PC-3 (cell line): ENCODE measurements around the gene ZNF319.

ENCODE experiments used
- CTCF ChIP-seq: fragments of 300-600 bp; sonication (generic); conservative IDR thresholded peaks from 2 replicates; pipeline ENCODE4 v1.5.1; 2017; ENCODE audit warnings: antibody characterized with exemption, low read depth, mild to moderate bottlenecking, low read length
- EZH2 ChIP-seq: fragments of 300-600 bp; sonication (generic); IDR thresholded peaks from one replicate; pipeline ENCODE4 v1.6.1; 2017; ENCODE audit warnings: antibody characterized with exemption, mild to moderate bottlenecking, low read length; ENCODE audit not compliant: unreplicated experiment

GRCh38 chr16:57979006-57979585 lies 21.4 kb downstream of the ZNF319 start:
- no peak for TF ChIP-seq CTCF
- TF ChIP-seq EZH2 = no peak
